Heart left ventricle (tissue), 16 donors: ENCODE results near the gene REEP1. TPM values are rescaled to one million over a fixed set of nuclear protein-coding genes. Genes with fewer than 3 reads are reported as not detected.

Experiments
- ATAC-seq, 4 donors: fragments of 200-7000 bp; cut with Tn5 transposase; one replicate each; pipeline ENCODE4 v1.9.1; 2020 to 2022; ENCODE audit warnings: moderate library complexity in 4 of 4, mild to moderate bottlenecking in 3 of 4, moderate number of reproducible peaks in 1 of 4
- DNase-seq, 5 donors: peaks; one replicate each; pipeline ENCODE4 v3.0.0-alpha.2; 2020
- H3K27ac ChIP-seq, 12 donors: fragments of 200-600 bp; sonication (generic) in 4 of 12; one replicate each; pipeline versions ENCODE4 v1.5.0 to v1.8.0; 2016 to 2022; ENCODE audit warnings: mild to moderate bottlenecking in 2 of 12
- H3K27me3 ChIP-seq, 9 donors: fragments of 200-600 bp; sonication (generic) in 2 of 9; one replicate each; pipeline versions ENCODE4 v1.5.1 to v1.8.0; 2016 to 2022; ENCODE audit warnings: mild to moderate bottlenecking in 3 of 9
- H3K36me3 ChIP-seq, 9 donors: fragments of 200-600 bp; sonication (generic) in 2 of 9; one replicate each; pipeline versions ENCODE4 v1.5.0 to v1.8.0; 2018 to 2022; ENCODE audit warnings: mild to moderate bottlenecking in 2 of 9
- H3K4me1 ChIP-seq, 12 donors: fragments of 200-600 bp; sonication (generic) in 4 of 12; one replicate each; pipeline versions ENCODE4 v1.5.0 to v1.8.0; 2016 to 2022; ENCODE audit warnings: mild to moderate bottlenecking in 3 of 12
- H3K4me3 ChIP-seq, 12 donors: fragments of 200-600 bp; sonication (generic) in 4 of 12; one replicate each; pipeline versions ENCODE4 v1.5.0 to v1.8.0; 2017 to 2022; ENCODE audit warnings: mild to moderate bottlenecking in 9 of 12, moderate library complexity in 4 of 12
- H3K9me3 ChIP-seq, 12 donors: fragments of 200-600 bp; sonication (generic) in 4 of 12; one replicate each; pipeline versions ENCODE4 v1.5.0 to v1.8.0; 2016 to 2022; ENCODE audit warnings: mild to moderate bottlenecking in 1 of 12
- CTCF ChIP-seq, 12 donors: fragments of 200-600 bp; sonication (generic) in 4 of 12; IDR thresholded peaks; one replicate each; pipeline versions ENCODE4 v1.5.0 to v1.8.0; 2018 to 2022; ENCODE audit warnings: antibody characterized with exemption in 12 of 12, mild to moderate bottlenecking in 5 of 12
- POLR2A ChIP-seq, 2 donors: fragments of 450-650 bp; IDR thresholded peaks; one replicate each; pipeline ENCODE4 v1.6.1; 2017; ENCODE audit warnings: antibody characterized with exemption in 2 of 2, mild to moderate bottlenecking in 2 of 2, moderate library complexity in 2 of 2
- WGBS, 4 donors: extraction: QIAGEN DNeasy Blood & Tissue Kit in 2 of 4; methylation state at CpG; one replicate each; pipeline versions ENCODE4 v1.1.5 to v1.1.7; 2013 to 2018; 5-methylcytosine and 5-hydroxymethylcytosine counted together
- intact Hi-C, 10 donors: fragments of 100-400 bp; cut with DNase I; formaldehyde crosslinking; loops; one replicate each; pipeline versions ENCODE4 v1.11.1 to v1.14.2; 2022
- polyA plus RNA-seq, 2 donors: library from polyadenylated mRNA; stranded (reverse); fragments of 200-250 nt; gene quantifications; one replicate each; pipeline ENCODE4 v1.2.3, GENCODE V29; 2013
- total RNA-seq, 9 donors: library from RNA; depleted of rRNA in 2 of 9; stranded (reverse); fragments of >200 nt in 2 of 9; fragmentation: NEBNext Ultra II Directional in 3 of 9; extraction: Animal tissue kit (Norgen Biotek cat#: 25700) in 3 of 9; gene quantifications; one replicate each; pipeline versions ENCODE4 v1.1.0 to v1.2.4, GENCODE V29; 2016 to 2023
- donor health status: ischemic (EF 13 %, LVEDD 7.1; RV severe dilation, severe dysfunction).
- donor health status: healthy with polysubstance abuse.
- donor health status: DM: no; HTN: yes; CAD: no.
- donor health status: DM: no; HTN: no; CAD: no.
- donor health status: ischemic (EF 25% LVEDD 6.9; RV normal size, moderate dysfunction).
- donor health status: ischemic (EF 25% LVEDD 5.7; RV mildly dilated, moderate dysfunction).
- donor health status: healthy.
- donor health status: DM: yes; HTN: yes; CAD: no.
- donor health status: ischemic (EF 35%, LVEDD 5.7; RV mildly dilated, moderate dysfunction).
- donor health status: nonischemic (EF 11% LVEDD 7.7; RV severe dilation, severe dysfunction).
- donor health status: DM: yes; HTN: yes; CAD: no.
- donor health status: PGD.
- donor health status: ischemic (EF 29% LVEDD 5.4; RV normal size, mild dysfunction).
- donor health status: nonischemic (EF 23%, LVEDD 6.1; RV moderate dilation, normal function).

Gene REEP1
- total and polyA plus RNA-seq, 11 donors: 13.6 to 43.4 (median 27.6) TPM

DNA sequence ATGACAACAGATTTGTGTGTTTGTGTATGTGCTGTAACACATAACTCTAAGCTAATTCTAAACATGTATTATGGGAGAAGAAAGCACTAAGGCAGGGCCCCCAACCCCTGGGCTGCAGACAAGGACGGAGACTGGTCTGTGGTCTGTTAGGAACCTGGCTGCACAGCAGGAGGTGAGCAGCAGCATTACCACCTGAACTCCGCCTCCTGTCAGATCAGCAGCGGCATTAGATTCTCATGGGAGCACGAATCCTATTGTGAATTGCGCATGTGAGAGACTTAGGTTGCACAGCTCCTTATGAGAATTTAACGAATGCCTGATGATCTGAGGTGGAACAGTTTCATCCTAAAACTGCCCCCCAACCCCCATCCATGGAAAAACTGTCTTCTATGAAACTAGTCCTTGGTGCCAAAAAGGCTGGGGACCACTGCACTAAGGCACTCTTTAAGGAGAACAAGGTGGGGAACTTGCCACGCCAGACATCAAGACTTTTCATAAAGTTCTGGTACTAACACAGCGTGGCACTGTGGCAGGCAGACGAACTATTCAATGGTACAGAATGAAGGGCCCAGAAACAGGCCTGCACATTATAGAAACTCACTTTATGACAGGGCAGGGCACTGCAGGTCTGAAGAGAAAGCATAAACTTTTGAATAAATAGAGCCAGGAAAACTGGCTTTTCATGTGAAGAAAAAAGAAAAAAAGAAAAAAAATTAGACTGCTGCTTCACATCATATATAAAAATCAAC is 14.0 kb downstream of the REEP1 start:
- DNase-seq (no peak), ATAC-seq (no peak)
- Histone ChIP-seq H3K9me3 (peaks cover 0 to under 1% (median 0%) of the 10 kb centered on the region in 12 donors), H3K27ac (no peak overlapping the region), H3K4me1 (peaks cover 0 to 14% (median 2%) of the 10 kb centered on the region in 12 donors), H3K27me3 (no peaks in the 10 kb centered on the region), H3K4me3 (no peak overlapping the region), H3K36me3 (no peaks in the 10 kb centered on the region)
- WGBS, 4 donors: 85 to 92% (median 88%) methylated on average over 9 of the region's 9 CpGs
- intact Hi-C loops: no loop called here
- no peak for TF ChIP-seq POLR2A (IDR thresholded peaks at IDR 0.05)
- no peak for TF ChIP-seq CTCF (IDR thresholded peaks at IDR 0.05)

- DNase-seq: no peak
- Histone ChIP-seq H3K27ac (peak overlapping the region in 2 of 12 donors; percentile 22 to 67), H3K9me3 (no peaks in the 10 kb centered on the region), H3K4me1 (peaks cover 0 to 19% (median 0%) of the 10 kb centered on the region in 12 donors), H3K27me3 (no peaks in the 10 kb centered on the region), H3K36me3 (no peaks in the 10 kb centered on the region), H3K4me3 (no peak overlapping the region)
- intact Hi-C loops: no loop called here
- peak in 3 of 4 donors; percentile 44 to 76 (median 56) for ATAC-seq
- 61 to 65% (median 62%) methylated on average over 8 of the region's 8 CpGs for WGBS, 4 donors
- no peak for TF ChIP-seq CTCF (IDR thresholded peaks at IDR 0.05)
- TF ChIP-seq POLR2A (IDR thresholded peaks at IDR 0.05): no peak
Observed at GRCh38 chr2:86319700-86320580, 17.5 kb downstream of the REEP1 start.

DNA sequence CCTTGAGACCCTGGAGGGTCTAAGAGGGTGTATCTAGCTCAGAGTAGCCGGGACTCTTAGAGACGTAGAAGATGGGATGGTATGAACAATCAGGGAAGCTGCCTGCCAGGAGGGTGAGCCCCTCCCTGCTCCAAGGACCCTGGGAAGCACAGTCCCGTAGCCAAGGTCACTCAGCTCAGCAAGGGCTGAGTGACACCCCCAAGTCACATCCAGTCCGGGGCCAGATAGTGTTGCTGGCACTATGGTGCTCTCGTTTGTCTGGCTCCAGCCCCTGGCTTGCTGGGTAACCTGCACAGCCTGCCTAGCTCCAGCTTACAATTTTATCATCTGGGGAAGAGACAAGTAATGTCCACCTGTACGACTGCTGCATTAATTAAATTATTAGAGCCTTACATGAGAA is 22.3 kb downstream of the REEP1 start:
- intact Hi-C loops: no loop called here
- no peaks in the 10 kb centered on the region for H3K36me3 ChIP-seq
- H3K9me3 ChIP-seq: no peaks in the 10 kb centered on the region
- TF ChIP-seq CTCF (IDR thresholded peaks at IDR 0.05) (no peak), POLR2A (IDR thresholded peaks at IDR 0.05) (no peak)
- peak overlapping the region in 5 of 12 donors; percentile 10 to 77 (median 39) for H3K27ac ChIP-seq
- peaks cover 0 to 29% (median 2%) of the 10 kb centered on the region in 12 donors for H3K4me1 ChIP-seq
- no peaks in the 10 kb centered on the region for H3K27me3 ChIP-seq
- DNase-seq: peak in 2 of 5 donors; percentile 35 to 40
- WGBS, 4 donors: 53 to 74% (median 60%) methylated on average over 4 to 6 of the region's 6 CpGs
- H3K4me3 ChIP-seq: no peak overlapping the region
- ATAC-seq: peak; percentile 51 to 83 (median 69)

DNA sequence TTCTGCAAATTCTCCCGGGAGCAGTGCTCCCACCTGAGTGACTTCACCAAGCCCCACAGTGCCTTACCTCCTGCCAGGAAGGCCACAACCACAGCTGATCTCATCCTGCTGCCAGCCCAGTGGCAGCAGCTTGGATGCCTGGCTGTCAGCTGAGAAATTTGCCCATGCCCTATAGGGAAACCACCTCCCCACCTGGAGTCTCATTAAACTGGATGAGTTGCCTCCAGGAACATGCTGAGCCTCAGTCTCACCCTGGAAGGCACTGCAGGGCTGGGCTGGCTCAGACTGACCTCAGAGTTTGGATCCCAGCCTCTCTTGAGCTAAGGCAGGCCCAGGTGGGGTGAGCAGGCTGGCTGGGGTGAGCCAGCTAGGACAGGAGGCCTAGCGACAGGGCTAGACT is 23.3 kb downstream of the REEP1 start:
- Histone ChIP-seq H3K27me3 (no peaks in the 10 kb centered on the region), H3K9me3 (no peaks in the 10 kb centered on the region), H3K4me3 (no peak overlapping the region), H3K4me1 (peaks cover 0 to 28% (median under 1%) of the 10 kb centered on the region in 12 donors), H3K27ac (peak overlapping the region in 4 of 12 donors; percentile 6 to 77 (median 38)), H3K36me3 (no peaks in the 10 kb centered on the region)
- intact Hi-C loops: no loop called here
- DNase-seq: no peak
- ATAC-seq: peak in 3 of 4 donors; percentile 43 to 58 (median 52)
- 40 to 85% (median 62%) methylated on average over 2 of the region's 2 CpGs for WGBS, 4 donors
- TF ChIP-seq POLR2A (IDR thresholded peaks at IDR 0.05) (no peak), CTCF (IDR thresholded peaks at IDR 0.05) (no peak)
